Measurements from ENCODE around the gene PLEKHA4. TPM values are rescaled to one million over a fixed set of nuclear protein-coding genes. Genes with fewer than 3 reads are reported as not detected.

Gene PLEKHA4
- total and polyA plus RNA-seq, 9 of the 15 experiments (the other 6 are each of a cell fraction or from before 2014, with no cell fraction given) = 0.07 to 30.8 (median 11.4) TPM

- TF ChIP-seq, protein P1, sequence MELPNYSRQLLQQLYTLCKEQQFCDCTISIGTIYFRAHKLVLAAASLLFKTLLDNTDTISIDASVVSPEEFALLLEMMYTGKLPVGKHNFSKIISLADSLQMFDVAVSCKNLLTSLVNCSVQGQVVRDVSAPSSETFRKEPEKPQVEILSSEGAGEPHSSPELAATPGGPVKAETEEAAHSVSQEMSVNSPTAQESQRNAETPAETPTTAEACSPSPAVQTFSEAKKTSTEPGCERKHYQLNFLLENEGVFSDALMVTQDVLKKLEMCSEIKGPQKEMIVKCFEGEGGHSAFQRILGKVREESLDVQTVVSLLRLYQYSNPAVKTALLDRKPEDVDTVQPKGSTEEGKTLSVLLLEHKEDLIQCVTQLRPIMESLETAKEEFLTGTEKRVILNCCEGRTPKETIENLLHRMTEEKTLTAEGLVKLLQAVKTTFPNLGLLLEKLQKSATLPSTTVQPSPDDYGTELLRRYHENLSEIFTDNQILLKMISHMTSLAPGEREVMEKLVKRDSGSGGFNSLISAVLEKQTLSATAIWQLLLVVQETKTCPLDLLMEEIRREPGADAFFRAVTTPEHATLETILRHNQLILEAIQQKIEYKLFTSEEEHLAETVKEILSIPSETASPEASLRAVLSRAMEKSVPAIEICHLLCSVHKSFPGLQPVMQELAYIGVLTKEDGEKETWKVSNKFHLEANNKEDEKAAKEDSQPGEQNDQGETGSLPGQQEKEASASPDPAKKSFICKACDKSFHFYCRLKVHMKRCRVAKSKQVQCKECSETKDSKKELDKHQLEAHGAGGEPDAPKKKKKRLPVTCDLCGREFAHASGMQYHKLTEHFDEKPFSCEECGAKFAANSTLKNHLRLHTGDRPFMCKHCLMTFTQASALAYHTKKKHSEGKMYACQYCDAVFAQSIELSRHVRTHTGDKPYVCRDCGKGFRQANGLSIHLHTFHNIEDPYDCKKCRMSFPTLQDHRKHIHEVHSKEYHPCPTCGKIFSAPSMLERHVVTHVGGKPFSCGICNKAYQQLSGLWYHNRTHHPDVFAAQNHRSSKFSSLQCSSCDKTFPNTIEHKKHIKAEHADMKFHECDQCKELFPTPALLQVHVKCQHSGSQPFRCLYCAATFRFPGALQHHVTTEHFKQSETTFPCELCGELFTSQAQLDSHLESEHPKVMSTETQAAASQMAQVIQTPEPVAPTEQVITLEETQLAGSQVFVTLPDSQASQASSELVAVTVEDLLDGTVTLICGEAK (IDR thresholded peaks at IDR 0.05) = 0 out of 2 replicates have a peak, but pooled peaks have one; percentile 30
- TF ChIP-seq, protein P1 (CRISPR knock-in tag; IDR thresholded peaks at IDR 0.05) = no peak
- peak; percentile 36; the same call in 1 of the 2 replicates for TF ChIP-seq SIN3B (IDR thresholded peaks at IDR 0.05; ENCODE audit: low read depth)
- TF ChIP-seq SREBF2 (CRISPR knock-in tag; IDR thresholded peaks at IDR 0.05) = no peak
- TF ChIP-seq ZEB2 (IDR thresholded peaks at IDR 0.05) = peak; percentile 67
- peak; percentile 95 for TF ChIP-seq SMC3 (conservative IDR thresholded peaks at IDR 0.05; ENCODE audit: insufficient read depth, low read depth, low read length)
- TF ChIP-seq STAG1 (CRISPR knock-in tag; IDR thresholded peaks at IDR 0.05; ENCODE audit: borderline replicate concordance) = peak; percentile 74
- 0 out of 2 replicates have a peak, but pooled peaks have one; percentile 27 for TF ChIP-seq DIDO1 (tag; IDR thresholded peaks at IDR 0.05; ENCODE audit: low read depth)
- TF ChIP-seq ZNF324 (CRISPR knock-in tag; IDR thresholded peaks at IDR 0.05) = no peak
- TF ChIP-seq RAD51 (IDR thresholded peaks at IDR 0.05; ENCODE audit: borderline replicate concordance, low read depth) = peak; percentile 86
- TF ChIP-seq TOE1 (IDR thresholded peaks at IDR 0.05; ENCODE audit: borderline replicate concordance) = peak; percentile 97
- TF ChIP-seq TOE1 (CRISPR knock-in tag; IDR thresholded peaks at IDR 0.05; ENCODE audit: borderline replicate concordance, low read depth) = no peak
- TF ChIP-seq AFF1 (IDR thresholded peaks at IDR 0.05; ENCODE audit: low read depth in 1 of 2, partially characterized antibody in 2 of 2) = peak in 1 of 2 experiments; percentile 77
- TF ChIP-seq, protein P2, sequence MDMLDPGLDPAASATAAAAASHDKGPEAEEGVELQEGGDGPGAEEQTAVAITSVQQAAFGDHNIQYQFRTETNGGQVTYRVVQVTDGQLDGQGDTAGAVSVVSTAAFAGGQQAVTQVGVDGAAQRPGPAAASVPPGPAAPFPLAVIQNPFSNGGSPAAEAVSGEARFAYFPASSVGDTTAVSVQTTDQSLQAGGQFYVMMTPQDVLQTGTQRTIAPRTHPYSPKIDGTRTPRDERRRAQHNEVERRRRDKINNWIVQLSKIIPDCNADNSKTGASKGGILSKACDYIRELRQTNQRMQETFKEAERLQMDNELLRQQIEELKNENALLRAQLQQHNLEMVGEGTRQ (CRISPR knock-in tag; IDR thresholded peaks at IDR 0.05) = peak; percentile 81
- TF ChIP-seq ZBTB8A (IDR thresholded peaks at IDR 0.05; ENCODE audit: partially characterized antibody) = no peak
- peak; percentile 59 for TF ChIP-seq EP400 (IDR thresholded peaks at IDR 0.05)
Measured at GRCh38 chr19:48835734-48836088, 32.7 kb downstream of the PLEKHA4 start (continued).
